ENCODE results near the gene NDUFS8.

NDUFS8 gene

GRCh38 chr11:68049509-68050370 lies 19.3 kb downstream of the NDUFS8 start:
- no peak for DNase-seq (ENCODE audit: low read depth)

GRCh38 chr11:68050371-68050841 lies 19.9 kb downstream of the NDUFS8 start:
- no peak for DNase-seq (ENCODE audit: low read depth)

GRCh38 chr11:68051191-68052136 lies 21.0 kb downstream of the NDUFS8 start:
- no peak for DNase-seq (ENCODE audit: low read depth)

- DNase-seq (ENCODE audit: low read depth), result no peak
Observed at GRCh38 chr11:68052137-68052873, 21.8 kb downstream of the NDUFS8 start.

GRCh38 chr11:68053117-68053516 lies 22.6 kb downstream of the NDUFS8 start:
- DNase-seq (ENCODE audit: low read depth), result no peak

- DNase-seq (ENCODE audit: low read depth), result no peak
Observed at GRCh38 chr11:68053981-68054812, 23.7 kb downstream of the NDUFS8 start.

GRCh38 chr11:68056317-68057285 lies 26.1 kb downstream of the NDUFS8 start:
- DNase-seq (ENCODE audit: low read depth), result no peak

- DNase-seq (ENCODE audit: low read depth), result no peak
Observed at GRCh38 chr11:68057807-68058206, 27.3 kb downstream of the NDUFS8 start.

- DNase-seq (ENCODE audit: low read depth), result no peak
Observed at GRCh38 chr11:68061508-68061907, 31.0 kb downstream of the NDUFS8 start.

GRCh38 chr11:68064926-68065325 lies 34.4 kb downstream of the NDUFS8 start:
- no peak for DNase-seq (ENCODE audit: low read depth)

GRCh38 chr11:68065841-68066240 lies 35.4 kb downstream of the NDUFS8 start:
- DNase-seq (ENCODE audit: low read depth), result no peak

- DNase-seq (ENCODE audit: low read depth), result no peak
Observed at GRCh38 chr11:68066742-68067141, 36.3 kb downstream of the NDUFS8 start.

- DNase-seq (ENCODE audit: low read depth), result no peak
Observed at GRCh38 chr11:68067991-68068390, 37.5 kb downstream of the NDUFS8 start.

GRCh38 chr11:68071281-68072048 lies 41.0 kb downstream of the NDUFS8 start:
- no peak for DNase-seq (ENCODE audit: low read depth)

- no peak for DNase-seq (ENCODE audit: low read depth)
Observed at GRCh38 chr11:68074584-68075352, 44.3 kb downstream of the NDUFS8 start.

- DNase-seq (ENCODE audit: low read depth), result no peak
Observed at GRCh38 chr11:68076371-68077042, 46.0 kb downstream of the NDUFS8 start.
